Measurements from ENCODE around the gene RXRA.

The RXRA gene

DNA sequence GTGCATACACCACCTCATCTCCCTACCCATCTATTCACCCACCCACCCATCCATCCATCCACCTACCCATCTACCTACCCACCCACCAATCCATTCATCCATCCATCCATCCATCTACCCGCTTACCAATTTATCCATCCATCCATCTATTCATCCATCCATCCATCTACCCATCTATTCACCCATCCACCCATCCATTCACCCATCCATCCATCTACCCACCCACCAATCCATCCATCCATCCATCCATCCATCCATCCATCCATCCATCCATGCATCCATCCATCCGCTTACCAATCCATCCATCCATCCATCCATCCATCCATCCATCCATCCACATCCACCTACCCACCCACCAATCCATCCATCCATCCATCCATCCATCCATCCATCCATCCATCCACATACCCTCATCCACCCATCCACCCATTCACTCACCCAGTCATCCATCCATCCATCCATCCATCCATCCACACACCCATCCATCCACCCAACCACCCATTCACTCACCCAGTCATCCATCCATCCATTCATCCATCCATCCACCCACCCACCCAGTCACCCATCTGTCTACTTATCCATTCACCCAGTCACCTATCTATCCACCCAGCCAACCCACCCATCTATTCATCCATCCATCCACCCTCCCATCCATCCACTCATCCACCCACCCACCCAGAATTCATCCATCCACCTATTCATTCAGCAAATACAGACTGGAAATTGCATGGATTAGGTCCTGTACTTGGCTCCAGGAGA lies 125.6 kb downstream of the RXRA start:
- no peak for DNase-seq (ENCODE audit: low read depth in 2 of 2)

- no peak for DNase-seq (ENCODE audit: low read depth in 2 of 2)
Measured at GRCh38 chr9:134452728-134453127, 126.5 kb downstream of the RXRA start.

DNA sequence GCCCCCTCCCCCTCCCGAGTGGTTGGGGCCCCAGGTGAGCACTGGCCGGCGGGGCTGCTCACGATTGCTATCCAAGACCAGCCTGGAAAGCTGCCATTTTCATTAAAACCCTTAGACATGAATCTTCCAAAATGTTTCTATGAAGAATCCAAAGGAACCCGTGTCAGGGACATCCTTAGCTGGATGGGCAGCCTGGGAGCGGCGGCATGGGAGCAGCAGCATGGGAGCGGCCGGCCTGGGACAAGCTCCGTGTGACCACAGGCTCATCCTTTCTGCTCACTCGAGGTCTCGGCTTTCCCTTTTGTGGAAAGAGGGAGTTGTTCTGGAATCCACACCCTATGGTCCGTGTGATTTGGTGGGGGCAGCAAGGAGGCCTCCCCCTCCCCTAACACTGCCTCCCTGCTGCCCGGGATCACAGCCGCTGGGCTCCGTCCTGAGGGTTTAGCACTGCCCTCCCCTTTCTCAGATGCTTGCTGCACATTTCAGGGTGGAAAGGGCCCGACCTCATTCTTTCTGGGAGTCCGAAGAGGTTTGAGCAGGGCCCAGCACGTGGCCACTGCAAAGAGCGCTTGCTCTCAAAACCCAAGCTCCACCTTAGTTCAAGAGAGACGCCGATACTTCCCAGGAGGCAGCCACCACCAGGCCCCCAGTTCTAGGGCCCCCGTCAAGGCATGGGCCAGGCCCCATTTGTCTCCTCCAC lies 127.7 kb downstream of the RXRA start:
- DNase-seq (ENCODE audit: low read depth in 2 of 2) = no peak

GRCh38 chr9:134454476-134454857 lies 128.2 kb downstream of the RXRA start:
- no peak for DNase-seq (ENCODE audit: low read depth in 2 of 2)

GRCh38 chr9:134455021-134455471 lies 128.8 kb downstream of the RXRA start:
- DNase-seq (ENCODE audit: low read depth in 2 of 2) = no peak

GRCh38 chr9:134455537-134455933 lies 129.3 kb downstream of the RXRA start:
- DNase-seq (ENCODE audit: low read depth in 2 of 2) = no peak

- DNase-seq (ENCODE audit: low read depth in 2 of 2) = peak; percentile 49 to 63
Measured at GRCh38 chr9:134455934-134456755, 129.9 kb downstream of the RXRA start.

- no peak for DNase-seq (ENCODE audit: low read depth in 2 of 2)
Measured at GRCh38 chr9:134456756-134457305, 130.6 kb downstream of the RXRA start.

DNA sequence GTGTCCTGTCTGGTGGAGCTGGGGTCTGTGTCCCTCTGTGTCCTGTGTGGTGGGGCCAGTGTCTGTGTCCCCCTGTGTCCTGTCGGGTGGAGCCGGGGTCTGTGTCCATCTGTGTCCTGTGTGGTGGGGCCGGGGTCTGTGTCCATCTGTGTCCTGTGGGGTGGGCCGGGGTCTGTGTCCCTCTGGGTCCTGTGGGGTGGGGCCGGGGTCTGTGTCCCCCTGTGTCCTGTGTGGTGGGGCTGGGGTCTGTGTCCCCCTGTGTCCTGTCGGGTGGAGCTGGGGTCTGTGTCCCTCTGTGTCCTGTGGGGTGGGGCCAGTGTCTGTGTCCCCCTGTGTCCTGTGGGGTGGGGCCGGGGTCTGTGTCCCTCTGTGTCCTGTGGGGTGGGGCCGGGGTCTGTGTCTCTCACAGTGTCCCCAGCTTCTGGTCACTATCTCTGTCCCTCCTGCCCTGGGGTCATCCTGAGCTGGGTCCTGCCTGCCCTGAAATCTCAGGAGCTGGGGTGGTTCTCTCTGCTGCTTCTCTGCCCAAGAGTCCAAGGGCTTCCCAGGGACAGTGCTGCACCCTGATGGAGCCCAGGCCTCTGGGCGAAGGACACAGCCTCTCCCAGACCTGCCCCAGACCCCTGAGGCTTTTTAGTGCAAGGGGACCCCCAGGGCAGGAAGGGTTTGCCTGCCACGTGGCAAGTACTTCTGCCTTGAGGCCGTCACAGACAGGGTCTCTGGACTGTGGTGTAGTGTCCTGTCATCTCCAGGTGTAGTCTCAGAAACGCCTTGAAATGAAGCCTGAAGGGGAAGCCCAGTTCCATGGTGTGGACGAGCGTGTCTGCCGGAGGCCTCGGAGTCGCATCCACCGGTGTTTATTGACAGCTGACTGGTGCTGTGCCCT lies 131.3 kb downstream of the RXRA start:
- no peak for DNase-seq (ENCODE audit: low read depth in 2 of 2)

DNA sequence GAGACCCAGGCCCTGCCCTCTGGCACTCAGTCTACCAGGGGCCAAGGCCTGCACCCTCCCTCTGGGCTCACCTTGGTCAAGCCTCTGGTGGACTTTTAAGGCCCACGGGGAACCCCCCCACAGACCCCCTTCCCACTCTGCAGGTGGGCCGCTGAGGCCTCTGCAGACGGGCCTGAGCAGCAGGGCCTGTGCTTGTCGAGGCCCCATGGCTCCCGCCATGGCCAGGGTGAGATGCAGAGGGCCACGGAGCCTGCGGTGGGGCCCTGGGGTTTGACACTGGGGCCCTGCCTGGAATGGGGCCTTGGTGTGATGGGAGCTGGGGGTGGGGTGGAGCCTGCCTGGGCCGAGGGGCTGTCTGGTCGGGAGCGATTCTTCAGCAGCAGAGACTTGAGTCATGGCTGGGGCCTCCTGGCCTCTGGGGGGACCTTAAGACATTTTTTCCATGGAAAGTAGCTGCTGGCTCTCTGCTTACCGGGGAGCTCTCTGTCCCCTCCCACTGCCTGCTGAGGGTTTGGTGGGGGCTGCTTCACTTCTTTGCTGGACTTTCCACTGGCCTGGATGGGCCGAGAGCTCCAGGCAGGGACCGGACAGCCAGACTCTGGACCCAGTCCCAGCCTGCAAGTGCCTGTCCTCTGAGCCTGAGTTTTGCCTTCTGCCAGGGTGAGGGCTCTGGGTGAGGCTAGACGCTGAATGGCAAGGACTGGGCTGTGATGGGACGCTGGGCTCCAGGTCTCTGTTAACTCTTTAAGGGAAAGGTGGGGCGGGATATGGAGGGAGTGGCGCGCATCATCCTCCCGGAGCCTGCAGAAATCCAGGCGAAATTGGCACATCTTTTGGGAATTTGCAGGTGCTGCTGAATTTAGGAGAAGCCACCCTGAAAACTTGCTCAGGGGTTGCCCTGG lies 132.2 kb downstream of the RXRA start:
- no peak for DNase-seq (ENCODE audit: low read depth in 2 of 2)

DNA sequence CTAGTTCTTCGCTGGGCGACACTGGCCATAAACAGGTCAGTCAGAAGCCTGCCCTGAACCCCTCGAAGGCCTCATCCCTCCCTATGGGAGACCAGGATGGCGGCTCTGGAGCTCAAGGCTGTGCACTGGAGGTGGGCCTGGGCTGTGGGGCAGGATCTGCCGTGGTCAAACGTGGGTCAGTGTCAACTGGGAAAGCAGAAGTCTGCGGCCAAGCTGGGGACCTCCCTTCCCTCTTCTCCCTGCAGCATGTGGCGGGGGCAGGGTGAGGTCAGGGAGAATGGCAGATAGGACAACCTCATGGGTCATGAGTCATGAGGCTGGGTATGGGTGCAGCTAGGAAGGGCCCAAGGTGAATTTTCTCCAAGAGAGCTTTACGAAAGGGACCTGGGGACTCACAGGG lies 132.9 kb downstream of the RXRA start:
- no peak for DNase-seq (ENCODE audit: low read depth in 2 of 2)

DNA sequence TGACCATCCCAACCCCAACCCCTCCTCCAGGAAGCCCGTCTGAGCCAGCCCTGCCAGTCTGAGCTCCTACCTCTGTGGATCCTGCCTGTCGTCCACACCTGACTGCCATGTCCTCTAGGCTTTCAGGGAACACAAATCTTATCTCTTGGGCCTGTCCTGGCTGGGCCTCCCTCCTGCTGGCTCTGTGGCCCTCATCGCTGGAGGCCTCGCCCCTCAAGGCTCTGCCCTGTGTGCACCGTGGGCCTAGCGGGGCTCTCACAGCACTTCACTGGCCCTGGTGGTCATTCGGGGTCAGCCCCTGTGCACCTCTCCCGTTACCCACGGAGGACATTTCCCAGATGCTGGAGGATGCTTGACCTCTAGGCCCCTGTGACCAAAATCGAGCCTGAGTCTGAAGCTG lies 133.3 kb downstream of the RXRA start:
- no peak for DNase-seq (ENCODE audit: low read depth in 2 of 2)

DNA sequence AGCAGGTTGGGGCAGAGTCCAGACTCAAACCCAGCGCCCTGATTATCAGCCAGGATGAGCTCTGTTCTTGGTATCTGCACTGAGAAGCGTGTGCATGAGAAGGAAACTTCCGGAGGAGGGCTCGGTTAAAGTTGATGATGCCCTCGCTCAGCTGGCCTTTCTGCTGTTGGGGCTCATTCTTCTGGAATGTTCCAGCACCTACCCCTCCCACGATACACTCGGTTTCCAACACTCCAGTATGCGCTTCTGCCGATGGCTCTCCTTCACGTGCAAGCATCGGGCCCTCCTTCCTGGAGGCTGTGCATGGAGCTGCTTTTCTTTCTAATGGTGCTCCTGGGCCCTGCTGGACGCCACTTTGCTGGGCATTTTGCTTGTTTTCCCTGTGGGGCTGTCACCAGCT lies 134.0 kb downstream of the RXRA start:
- DNase-seq (ENCODE audit: low read depth in 2 of 2) = no peak

DNA sequence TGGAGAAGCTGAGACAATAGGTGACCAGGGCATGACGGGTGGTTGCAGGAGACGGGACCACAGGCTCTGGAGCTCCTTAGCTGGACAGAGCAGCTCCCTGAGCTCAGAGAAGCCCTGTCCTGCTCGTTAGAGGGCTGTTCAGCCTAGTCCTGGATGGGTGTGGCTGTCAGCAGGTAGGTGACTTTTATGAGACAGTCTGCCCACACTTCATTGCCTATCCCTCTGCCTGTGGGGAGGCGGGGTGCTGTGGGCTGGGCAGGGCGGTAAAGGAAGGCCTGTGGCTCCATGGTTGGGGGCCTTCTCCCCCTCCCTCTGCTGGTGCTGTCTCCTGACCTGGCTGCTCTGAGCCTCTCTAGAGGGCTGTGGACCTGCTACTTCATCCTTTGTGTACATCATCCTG lies 134.6 kb downstream of the RXRA start:
- no peak for DNase-seq (ENCODE audit: low read depth in 2 of 2)

- no peak for DNase-seq (ENCODE audit: low read depth in 2 of 2)
Measured at GRCh38 chr9:134461426-134461982, 135.2 kb downstream of the RXRA start.

DNA sequence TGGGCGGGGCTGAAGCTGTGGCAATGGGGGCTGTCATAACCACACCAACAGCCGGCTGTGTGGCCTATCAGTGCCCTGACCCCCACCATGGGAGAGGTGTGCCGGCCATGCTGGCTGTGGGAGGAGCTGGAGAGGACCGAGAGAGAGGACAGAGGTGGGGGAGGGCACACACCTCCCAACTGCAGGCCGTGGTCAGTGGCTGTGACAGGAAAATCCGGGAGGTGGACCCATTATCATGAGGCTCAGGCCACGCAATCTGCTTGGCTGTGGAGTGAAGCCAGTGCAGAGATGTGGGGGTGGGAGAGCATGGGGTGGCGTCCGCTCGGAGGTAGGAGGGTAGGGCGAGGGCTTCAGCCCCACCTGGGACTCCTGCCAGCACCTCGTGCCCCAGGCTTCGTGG lies 136.1 kb downstream of the RXRA start:
- DNase-seq (ENCODE audit: low read depth in 2 of 2) = no peak

GRCh38 chr9:134463280-134463679 lies 137.0 kb downstream of the RXRA start:
- no peak for DNase-seq (ENCODE audit: low read depth in 2 of 2)

DNA sequence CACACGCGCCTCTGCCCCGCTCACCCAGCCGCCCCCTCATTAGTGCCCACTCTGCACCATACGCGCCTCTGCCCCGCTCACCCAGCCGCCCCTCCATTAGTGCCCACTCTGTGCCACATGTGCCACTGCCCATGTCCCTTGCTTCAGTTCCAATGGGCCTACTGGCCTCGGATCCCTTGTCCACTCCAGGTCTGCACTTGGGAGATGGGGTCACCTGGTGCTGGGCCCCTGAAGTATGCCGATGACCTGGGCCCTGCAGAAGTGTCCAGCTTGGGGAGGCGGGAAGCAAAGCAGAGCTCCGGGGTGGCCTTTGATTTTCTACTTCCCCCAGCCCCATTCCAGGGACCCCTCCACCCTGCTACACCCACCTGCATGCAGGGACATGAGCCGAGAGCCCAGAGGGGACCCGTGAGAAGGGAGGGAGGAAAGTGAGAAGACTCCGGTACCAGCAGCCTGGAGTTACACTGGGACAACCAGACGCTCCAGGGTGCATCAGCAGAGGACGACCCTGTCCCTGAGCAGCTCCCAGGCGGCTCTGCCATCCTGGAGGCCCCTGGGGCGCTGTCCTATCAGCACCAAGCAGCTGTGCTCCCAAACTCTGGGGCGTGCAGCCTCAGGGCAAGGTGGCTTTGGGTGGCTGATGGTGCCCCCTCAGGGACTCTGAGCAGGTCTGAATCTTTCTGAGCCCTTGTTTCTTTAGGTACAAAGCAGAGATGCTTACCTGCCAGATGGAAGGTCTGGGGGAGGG lies 140.8 kb downstream of the RXRA start:
- no peak for DNase-seq (ENCODE audit: low read depth in 2 of 2)

DNA sequence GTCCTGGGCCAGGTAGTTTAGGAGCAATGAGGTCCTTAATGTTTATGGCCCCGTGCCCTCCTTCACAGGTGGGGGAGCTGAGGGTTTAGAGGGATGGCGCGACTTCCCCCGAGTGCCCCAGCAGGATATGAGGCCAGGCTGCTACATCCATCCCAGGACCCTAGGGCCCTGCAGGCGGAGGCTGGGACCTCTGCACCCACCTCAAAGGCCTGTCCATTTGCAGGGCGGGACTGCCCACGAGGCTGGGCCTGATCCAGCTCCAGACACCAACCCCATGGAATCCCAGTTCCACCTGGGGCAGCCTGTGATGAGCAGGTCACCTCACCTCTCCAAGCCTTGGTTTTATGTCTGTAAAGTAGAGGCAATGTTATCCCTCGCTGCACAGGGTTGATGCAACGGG lies 142.1 kb downstream of the RXRA start:
- DNase-seq (ENCODE audit: low read depth in 2 of 2) = no peak
